K562 (cell line): ENCODE data around the gene BAD. TPM values are rescaled to one million over a fixed set of nuclear protein-coding genes. Genes with fewer than 3 reads are reported as not detected.

Source experiments
- AFF1 ChIP-seq, 2 experiments: fragments of 450-650 bp; IDR thresholded peaks; 2 replicates each; pipeline ENCODE4 v1.6.1; 2018; ENCODE audit warnings: mild to moderate bottlenecking in 2 of 2, low read depth in 1 of 2; ENCODE audit not compliant: partially characterized antibody in 2 of 2
- ATF4 ChIP-seq: fragments of 450-650 bp; formaldehyde crosslinking; IDR thresholded peaks from 2 replicates; pipeline ENCODE4 v1.4.0; 2022; ENCODE audit warnings: mild to moderate bottlenecking, moderate library complexity
- ATF6 ChIP-seq: sonication (generic); formaldehyde crosslinking; IDR thresholded peaks from 2 replicates; pipeline ENCODE4 v1.4.0; 2020; ENCODE audit warnings: mild to moderate bottlenecking, missing genetic modification reagents
- KAT8 ChIP-seq: fragments of 450-650 bp; IDR thresholded peaks from 2 replicates; pipeline ENCODE4 v1.6.1; 2016; ENCODE audit warnings: low read depth, mild to moderate bottlenecking
- MXI1 ChIP-seq: IDR thresholded peaks from 2 replicates; pipeline ENCODE4 v1.6.1; 2011; ENCODE audit warnings: low read depth, mild to moderate bottlenecking, improper control_type of control experiment, low read length
- MYBL2 ChIP-seq, 2 experiments: fragments of 450-650 bp in 1 of 2; sonication (generic) in 1 of 2; formaldehyde crosslinking in 1 of 2; IDR thresholded peaks; 2 replicates each; pipeline versions ENCODE4 v1.6.1 to v1.8.1; 2017 to 2022; ENCODE audit warnings: borderline replicate concordance in 1 of 2, inconsistent platforms in 1 of 2, low read depth in 1 of 2, mild to moderate bottlenecking in 1 of 2, missing genetic modification reagents in 1 of 2, moderate library complexity in 1 of 2
- SNIP1 ChIP-seq: fragments of 450-650 bp; IDR thresholded peaks from 2 replicates; pipeline ENCODE4 v1.7.1; 2017; ENCODE audit warnings: low read depth, mild to moderate bottlenecking
- ZNF318 ChIP-seq, 2 experiments: fragments of 450-650 bp; IDR thresholded peaks; 2 replicates each; pipeline ENCODE4 v1.6.1; 2016; ENCODE audit warnings: mild to moderate bottlenecking in 2 of 2, borderline replicate concordance in 1 of 2, low read depth in 1 of 2, moderate library complexity in 1 of 2
- ZNF41 ChIP-seq: fragments of 250-450 bp; sonication (Bioruptor Pico); conservative IDR thresholded peaks from 2 replicates; pipeline ENCODE4 v1.4.0; 2020; ENCODE audit warnings: mild to moderate bottlenecking
- polyA plus RNA-seq, 8 experiments: library from polyadenylated mRNA; depleted of rRNA in 4 of 8; stranded (reverse) in 5 of 8; unstranded in 3 of 8; fragments of >200 nt; fragmentation: Nextera tagmentation in 2 of 8; fragmentation: Illumina TruSeq in 1 of 8; extraction: Ambion mirVana in 2 of 8; extraction: Trizol in 1 of 8; gene quantifications; 2 replicates each; pipeline versions ENCODE4 v1.2.1 to v1.2.3, GENCODE V29; 2011 to 2014; ENCODE audit warnings: inconsistent platforms in 1 of 8, missing spikeins in 1 of 8
- total RNA-seq, 7 experiments: library from RNA; depleted of rRNA in 6 of 7; stranded (reverse); fragments of >200 nt in 6 of 7; fragmentation: Illumina TruSeq in 2 of 7; extraction: Trizol in 2 of 7; gene quantifications; 2 replicates each; pipeline versions ENCODE4 v1.2.1 to v1.2.3, GENCODE V29; 2011 to 2021; ENCODE audit warnings: low replicate concordance in 1 of 7

The BAD gene
- total and polyA plus RNA-seq, 9 of the 15 experiments (the other 6 are each of a cell fraction or from before 2014, with no cell fraction given), result 0.61 to 45.6 (median 11.8) TPM

- TF ChIP-seq ZNF318 (IDR thresholded peaks at IDR 0.05; ENCODE audit: borderline replicate concordance in 1 of 2, low read depth in 1 of 2) (peak in 1 of 2 experiments; percentile 81; a peak in 1 of 4 replicates), MYBL2 (IDR thresholded peaks at IDR 0.05; ENCODE audit: low read depth) (no peak), MYBL2 (CRISPR knock-in tag; IDR thresholded peaks at IDR 0.05; ENCODE audit: borderline replicate concordance) (no peak), MXI1 (no peak), ATF4 (CRISPR knock-in tag) (no peak), ZNF41 (no peak), SNIP1 (0 out of 2 replicates have a peak, but pooled peaks have one; percentile 41), ATF6 (CRISPR knock-in tag) (no peak), AFF1 (IDR thresholded peaks at IDR 0.05; ENCODE audit: low read depth in 1 of 2, partially characterized antibody in 2 of 2) (no peak), KAT8 (no peak)
Measured at GRCh38 chr11:64331569-64332371, 47.3 kb upstream of the BAD start (continued).
